Purkinje cell (primary cell): Measurements from ENCODE around the gene SSBP1. TPM values are rescaled to one million over a fixed set of nuclear protein-coding genes. Genes with fewer than 3 reads are reported as not detected.

ENCODE experiments used
- polyA plus RNA-seq: library from polyadenylated mRNA; unstranded; fragments of >200 nt; fragmentation: Nextera tagmentation; gene quantifications from 2 replicates; pipeline ENCODE4 v1.2.1, GENCODE V29; 2014

SSBP1 gene, protein sequence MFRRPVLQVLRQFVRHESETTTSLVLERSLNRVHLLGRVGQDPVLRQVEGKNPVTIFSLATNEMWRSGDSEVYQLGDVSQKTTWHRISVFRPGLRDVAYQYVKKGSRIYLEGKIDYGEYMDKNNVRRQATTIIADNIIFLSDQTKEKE
- polyA plus RNA-seq: 408 and 438 TPM in 2 replicates

DNA sequence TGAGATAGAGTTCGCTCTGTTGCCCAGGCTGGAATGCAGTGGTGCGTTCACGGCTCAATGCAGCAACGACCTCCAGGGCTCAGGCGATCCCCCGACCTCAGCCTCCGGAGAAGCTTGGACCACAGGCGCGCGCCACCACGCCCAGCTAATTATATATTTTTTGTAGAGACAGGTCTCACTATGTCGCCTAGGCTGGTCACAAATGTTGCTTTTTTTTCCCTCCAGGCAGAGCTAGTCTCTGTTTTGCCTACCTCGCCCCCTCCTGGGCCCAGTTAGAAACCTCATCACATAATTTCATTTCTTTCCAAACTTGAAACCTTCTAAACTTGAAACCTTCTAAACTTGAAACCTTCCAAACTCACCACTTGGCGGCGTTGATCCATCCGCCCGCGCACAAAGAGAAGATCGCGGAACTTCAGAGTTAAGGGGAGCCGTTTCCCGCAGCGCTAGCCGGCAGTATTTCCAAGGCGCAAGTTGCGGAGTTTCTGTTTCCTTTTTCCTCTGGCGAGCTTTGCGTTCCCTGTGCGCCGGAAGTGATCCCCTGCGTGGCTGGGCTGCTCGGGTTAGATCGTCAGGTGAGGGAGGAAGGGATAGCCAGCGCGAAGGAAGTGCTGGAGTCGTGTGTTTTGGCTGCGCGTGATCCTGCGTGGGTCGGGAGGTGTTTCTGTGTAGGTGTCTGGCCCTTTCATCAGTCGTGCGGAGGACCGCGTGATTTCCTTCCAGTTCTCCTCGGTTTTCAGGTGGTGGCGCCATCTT is at the start of gene SSBP1:
Gene SSBP1, plus strand, starts transcription at position 523 of the 756 bp plus-strand sequence. CDS start 809 bp downstream, outside the sequence.

DNA sequence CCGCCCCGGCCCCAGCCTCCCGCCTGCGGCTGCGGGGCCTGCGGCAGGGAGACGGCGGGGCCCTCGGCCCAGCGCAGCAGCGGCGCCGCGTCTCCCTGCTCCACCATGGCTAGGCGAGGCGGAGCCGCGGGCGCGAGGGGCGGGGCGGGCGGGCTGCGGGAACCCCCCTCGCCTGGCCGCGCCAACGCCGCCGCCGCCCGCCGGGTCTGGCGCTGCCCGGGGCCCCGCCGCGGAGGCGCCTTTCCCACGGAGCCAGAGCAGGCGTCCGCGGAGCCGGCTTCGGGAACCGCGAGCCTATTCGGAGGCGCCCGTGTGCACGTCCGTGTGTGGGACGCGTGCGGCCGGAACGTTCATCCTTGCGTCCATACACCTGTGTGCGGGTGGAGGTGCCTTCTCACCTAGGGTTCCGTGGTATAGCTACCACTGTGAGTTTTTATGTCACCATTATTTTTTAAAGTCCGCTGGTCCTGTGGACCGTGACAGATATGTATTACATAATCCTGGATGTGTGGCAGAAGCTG is 36.1 kb upstream of the SSBP1 start, which contains the start of gene DENND11:
Gene DENND11, minus strand, starts transcription at position 120 of the 521 bp plus-strand sequence. Its CDS starts 13 bp downstream, at position 107.

GRCh38 chr7:141708351-141708750 is 29.8 kb upstream of the SSBP1 start, which contains the start of gene WEE2:
Gene WEE2 (plus strand): TSS chr7:141708353. CDS start chr7:141708759, 406 bp downstream.

DNA sequence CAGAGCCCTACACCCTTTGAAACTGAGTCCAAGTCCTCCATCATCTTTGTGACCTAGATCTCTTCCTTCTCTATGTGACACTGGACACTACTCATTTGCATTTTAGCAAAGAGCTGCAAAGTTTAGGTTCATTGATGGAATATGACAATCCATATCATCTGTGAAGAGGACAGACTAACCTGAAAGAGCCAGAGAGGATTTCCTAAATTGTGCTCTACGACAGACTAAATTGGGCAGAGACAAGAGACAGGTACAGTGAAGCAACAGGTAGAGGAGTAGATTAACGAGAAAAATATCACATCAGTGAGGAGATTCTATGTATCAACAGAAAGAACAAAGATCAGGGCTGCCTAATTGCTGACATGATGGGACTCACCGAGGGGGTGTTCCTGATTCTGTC is 25.6 kb downstream of the SSBP1 start, which contains the start of gene TAS2R3:
Gene TAS2R3, plus strand, starts transcription at position 301 of the 400 bp plus-strand sequence. Its CDS starts 62 bp downstream, at position 363.

GRCh38 chr7:141776374-141776773 is 38.2 kb downstream of the SSBP1 start, which contains the start of gene TAS2R4:
Gene TAS2R4 (plus strand): TSS chr7:141776674. CDS start chr7:141778489, 1,815 bp downstream.

DNA sequence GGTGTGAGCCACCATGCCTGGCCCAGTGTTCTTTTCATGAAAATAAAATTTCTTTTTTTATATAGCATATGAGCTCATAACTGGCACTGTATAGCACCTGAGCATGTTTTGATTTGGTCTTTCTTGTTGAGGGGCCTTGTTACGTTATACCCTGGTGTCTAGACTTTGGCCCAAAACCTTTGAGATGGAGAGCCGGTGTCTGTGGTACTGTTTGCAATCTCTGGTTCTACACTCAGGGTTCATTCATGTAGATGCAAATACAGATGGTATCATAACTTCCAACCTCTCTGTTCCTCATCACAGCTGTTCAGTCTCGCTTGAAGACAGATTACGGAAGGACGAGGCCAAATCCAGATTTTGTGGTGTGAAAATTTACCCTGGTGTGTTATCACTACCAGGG is 51.8 kb downstream of the SSBP1 start, which contains the start of gene TAS2R5:
Gene TAS2R5, plus strand, starts transcription at position 301 of the 400 bp plus-strand sequence. CDS start 145 bp downstream, outside the sequence.

Other genes starting within 250 kb of the SSBP1 start
- gene AGK, start 186.9 kb upstream of the SSBP1 start, polyA plus RNA-seq: 28.5 and 38.8 TPM in 2 replicates
- gene DENND11, start 36.2 kb upstream of the SSBP1 start, polyA plus RNA-seq: 4.3 and 6.8 TPM in 2 replicates
- not detected in 2 replicates for gene WEE2, start 30.0 kb upstream of the SSBP1 start, polyA plus RNA-seq
- not detected in 2 replicates for gene TAS2R3, start 25.7 kb downstream of the SSBP1 start, polyA plus RNA-seq
- gene TAS2R4, start 38.3 kb downstream of the SSBP1 start, polyA plus RNA-seq: 1.1 TPM in 1 of 2 replicates, not detected in the other
- not detected in 2 replicates for gene TAS2R5, start 51.9 kb downstream of the SSBP1 start, polyA plus RNA-seq
- gene PRSS37, start 103.1 kb downstream of the SSBP1 start, polyA plus RNA-seq: 0.39 and 1.6 TPM in 2 replicates
- gene OR9A4, start 178.0 kb downstream of the SSBP1 start, polyA plus RNA-seq: not detected in 2 replicates
- not detected in 2 replicates for gene CLEC5A, start 208.6 kb downstream of the SSBP1 start, polyA plus RNA-seq
- not detected in 2 replicates for gene TAS2R38, start 235.4 kb downstream of the SSBP1 start, polyA plus RNA-seq